AG04450 (cell line): ENCODE results near the gene ECHDC3. TPM values are rescaled to one million over a fixed set of nuclear protein-coding genes. Genes with fewer than 3 reads are reported as not detected.

ENCODE experiments used
- CTCF ChIA-PET: fragments of 300-600, 350-600 bp; formaldehyde crosslinking; extraction: SDS; loops from one replicate; lab custom pipeline; 2022; ENCODE audit warnings: antibody characterized with exemption, inconsistent platforms; lab: Charles Lee
- POLR2A ChIA-PET: fragments of 350-600 bp; formaldehyde crosslinking; extraction: SDS; loops from one replicate; lab custom pipeline; 2021; ENCODE audit warnings: antibody characterized with exemption, inconsistent platforms; lab: Yijun Ruan, JAX
- DNase-seq: peaks from one replicate; pipeline ENCODE4 v3.0.0-alpha.2; 2011; ENCODE audit warnings: low read depth, low spot score
- H3K27ac ChIP-seq: one replicate; pipeline ENCODE4 v1.5.1; 2012; ENCODE audit warnings: low read depth, low read length, control low read depth
- H3K27me3 ChIP-seq: one replicate; pipeline ENCODE4 v1.6.0; 2012; ENCODE audit warnings: low read length; ENCODE audit not compliant: control insufficient read depth, insufficient read depth
- H3K4me3 ChIP-seq: 2 replicates; pipeline ENCODE4 v1.5.1; 2011; ENCODE audit warnings: mild to moderate bottlenecking, low read depth, low read length, control low read depth
- H3K9me3 ChIP-seq: 2 replicates; pipeline ENCODE4 v1.5.1; 2012; ENCODE audit warnings: low read length; ENCODE audit not compliant: control insufficient read depth, insufficient read depth
- polyA plus RNA-seq: library from polyadenylated mRNA; depleted of rRNA; stranded (reverse); fragments of >200 nt; gene quantifications from 2 replicates; pipeline ENCODE4 v1.2.3, GENCODE V29; 2011
- TF ChIP-seq, protein P1 (sequence below): IDR thresholded peaks from 2 replicates; pipeline ENCODE4 v1.5.1; 2011; ENCODE audit warnings: low read depth, low read length, control low read depth, inconsistent platforms

ECHDC3 gene
- polyA plus RNA-seq, 1 experiment, result 1.3 TPM

DNA sequence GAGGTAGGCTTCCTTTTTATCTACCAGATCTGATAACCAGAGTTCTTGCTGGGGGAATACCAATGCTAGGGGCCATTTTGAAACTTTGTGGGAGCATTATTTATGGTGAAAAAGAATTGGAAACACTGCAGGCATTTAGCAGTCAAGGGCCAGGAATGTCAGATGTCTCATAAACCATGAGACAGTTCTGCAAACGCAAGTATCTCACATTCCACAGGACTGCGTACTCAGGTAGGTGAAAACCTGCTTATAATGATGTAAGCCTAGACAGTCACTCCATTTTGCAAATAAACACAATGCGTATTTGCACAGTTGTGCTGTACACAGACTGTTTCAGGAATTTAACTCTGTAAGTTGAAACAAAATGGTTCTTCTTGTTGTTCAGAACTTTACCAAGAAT, 33.9 kb downstream of the ECHDC3 start:
- DNase-seq, result no peak
- TF ChIP-seq, protein P1, sequence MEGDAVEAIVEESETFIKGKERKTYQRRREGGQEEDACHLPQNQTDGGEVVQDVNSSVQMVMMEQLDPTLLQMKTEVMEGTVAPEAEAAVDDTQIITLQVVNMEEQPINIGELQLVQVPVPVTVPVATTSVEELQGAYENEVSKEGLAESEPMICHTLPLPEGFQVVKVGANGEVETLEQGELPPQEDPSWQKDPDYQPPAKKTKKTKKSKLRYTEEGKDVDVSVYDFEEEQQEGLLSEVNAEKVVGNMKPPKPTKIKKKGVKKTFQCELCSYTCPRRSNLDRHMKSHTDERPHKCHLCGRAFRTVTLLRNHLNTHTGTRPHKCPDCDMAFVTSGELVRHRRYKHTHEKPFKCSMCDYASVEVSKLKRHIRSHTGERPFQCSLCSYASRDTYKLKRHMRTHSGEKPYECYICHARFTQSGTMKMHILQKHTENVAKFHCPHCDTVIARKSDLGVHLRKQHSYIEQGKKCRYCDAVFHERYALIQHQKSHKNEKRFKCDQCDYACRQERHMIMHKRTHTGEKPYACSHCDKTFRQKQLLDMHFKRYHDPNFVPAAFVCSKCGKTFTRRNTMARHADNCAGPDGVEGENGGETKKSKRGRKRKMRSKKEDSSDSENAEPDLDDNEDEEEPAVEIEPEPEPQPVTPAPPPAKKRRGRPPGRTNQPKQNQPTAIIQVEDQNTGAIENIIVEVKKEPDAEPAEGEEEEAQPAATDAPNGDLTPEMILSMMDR, result no peak
- no peak overlapping the region for H3K4me3 ChIP-seq

DNA sequence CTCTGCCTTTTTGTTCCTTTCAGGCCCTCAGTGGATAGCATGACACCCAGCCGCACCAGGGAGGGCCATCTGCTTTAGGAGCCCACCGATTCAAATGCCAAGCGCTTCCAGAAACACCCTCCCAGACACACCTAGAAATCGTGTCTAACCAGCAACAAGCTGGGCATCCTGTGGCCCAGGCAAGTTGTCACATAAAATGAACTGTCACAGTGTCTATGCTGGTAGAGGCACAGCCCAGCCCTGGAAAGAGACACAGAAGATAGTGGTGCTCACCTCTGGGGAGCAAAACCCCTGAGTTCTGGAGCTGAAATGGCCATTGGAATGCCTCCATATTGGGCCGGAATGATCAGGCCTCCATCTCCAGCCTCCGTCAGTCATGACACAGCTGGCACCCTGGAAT, 38.9 kb downstream of the ECHDC3 start:
- Histone ChIP-seq H3K27me3 (peaks cover 5% of the 10 kb centered on the region), H3K27ac (no peak overlapping the region), H3K9me3 (no peaks in the 10 kb centered on the region), H3K4me3 (no peak overlapping the region)
- TF ChIP-seq, protein P1, result no peak
- no peak for DNase-seq
- CTCF ChIA-PET, result interaction anchor here (3.4 to 5.1 kb wide), 2 partner anchors 38 to 205 kb away, joined by 33 to 68 read pairs; no protein-coding TSS in a partner anchor
- POLR2A ChIA-PET, result no interaction called here

More for the DNA sequence above, 33.9 kb downstream of the ECHDC3 start:
- ChIA-PET CTCF (no interaction called here), POLR2A (no interaction called here)
- H3K27ac ChIP-seq, result no peak overlapping the region
- peaks cover 16% of the 10 kb centered on the region for H3K27me3 ChIP-seq
- no peaks in the 10 kb centered on the region for H3K9me3 ChIP-seq

DNA sequence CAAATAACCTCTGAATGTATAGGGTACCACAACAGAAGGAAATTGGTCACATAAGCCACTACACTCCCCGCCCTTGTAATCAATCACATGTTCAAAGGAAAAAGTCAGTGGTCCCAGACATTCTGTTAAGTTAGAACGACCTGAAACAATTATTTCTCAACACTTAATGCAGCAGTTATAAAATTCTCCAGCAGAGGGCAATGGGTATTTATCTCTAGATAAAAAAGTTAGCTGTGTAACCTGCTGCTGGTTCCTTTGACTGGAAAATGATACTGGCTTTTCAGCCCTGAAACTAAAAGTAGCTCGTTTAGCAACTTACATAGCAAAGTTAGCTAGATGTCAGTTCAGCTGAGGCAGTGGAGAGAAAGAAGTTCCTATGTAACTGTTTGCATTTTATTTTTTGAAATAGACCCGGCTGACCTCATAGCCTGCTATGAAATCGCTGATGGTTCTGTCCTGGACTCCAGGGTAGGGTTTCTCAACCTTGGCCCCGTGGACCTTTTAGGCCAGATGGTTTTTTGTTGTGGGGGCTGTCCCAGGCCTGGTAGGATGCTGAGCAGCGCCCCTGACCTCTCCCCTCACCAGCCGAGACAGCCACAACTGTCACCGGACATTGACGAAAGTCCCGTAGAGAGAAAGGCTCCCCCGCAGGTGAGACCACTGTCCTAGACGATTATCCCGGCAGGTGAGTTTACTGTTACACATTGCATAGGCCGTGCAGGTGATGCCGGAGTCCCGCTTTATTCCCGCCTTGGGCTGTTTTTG, 40.8 kb downstream of the ECHDC3 start:
- H3K27me3 ChIP-seq, result peaks cover 5% of the 10 kb centered on the region
- H3K27ac ChIP-seq, result no peak overlapping the region
- H3K4me3 ChIP-seq, result no peak overlapping the region
- CTCF ChIA-PET, result interaction anchor here (0.6 to 5.1 kb wide), 35 partner anchors 8 to 358 kb away, joined by 3 to 68 read pairs (median 4); no protein-coding TSS in a partner anchor
- POLR2A ChIA-PET, result no interaction called here
- no peaks in the 10 kb centered on the region for H3K9me3 ChIP-seq
- TF ChIP-seq, protein P1, result peak; percentile 80
- DNase-seq, result peak; percentile 32

DNA sequence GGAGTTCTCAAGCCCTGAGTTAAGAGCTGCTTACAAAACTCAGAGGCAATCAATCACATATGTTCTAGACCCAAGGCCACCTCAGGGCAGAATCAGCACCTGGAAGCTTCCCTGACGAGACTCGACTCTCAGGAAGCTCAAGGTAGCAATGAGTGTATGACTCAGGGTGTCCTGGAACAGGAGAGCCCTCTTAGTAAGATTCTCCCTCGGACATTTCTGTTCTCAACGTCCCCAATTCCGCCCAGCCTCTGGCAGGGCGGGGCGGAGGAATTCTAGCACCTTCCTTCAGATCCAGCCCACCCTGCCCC, 41.3 kb downstream of the ECHDC3 start:
- Histone ChIP-seq H3K4me3 (no peak overlapping the region), H3K27ac (no peak overlapping the region), H3K9me3 (no peaks in the 10 kb centered on the region), H3K27me3 (peaks cover 5% of the 10 kb centered on the region)
- TF ChIP-seq, protein P1, result no peak
- no peak for DNase-seq
- ChIA-PET POLR2A (no interaction called here), CTCF (interaction anchor here (0.6 to 5.1 kb wide), 33 partner anchors 10 to 1655 kb away, joined by 3 to 68 read pairs (median 4); no protein-coding TSS in a partner anchor)

DNA sequence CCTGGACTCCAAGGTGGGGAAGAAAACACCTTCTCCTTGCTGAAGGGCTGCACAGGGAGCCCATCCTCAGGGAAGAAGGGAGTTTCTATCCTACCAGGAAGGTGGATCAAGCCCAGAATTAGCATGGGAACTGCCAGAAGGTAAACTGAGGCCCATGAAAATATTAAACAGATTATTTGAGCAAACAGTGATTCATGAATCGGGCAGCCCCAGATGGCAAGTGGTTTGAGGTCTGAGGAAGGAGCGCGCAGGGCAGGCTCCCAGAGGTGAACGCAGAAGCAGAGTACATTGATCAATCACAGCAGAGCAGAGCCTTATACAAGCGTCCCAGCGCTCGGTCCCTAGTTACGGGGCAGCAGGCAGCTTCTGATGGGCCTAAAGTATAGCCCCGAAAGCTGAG, 45.2 kb downstream of the ECHDC3 start:
- DNase-seq, result no peak
- H3K27me3 ChIP-seq, result no peaks in the 10 kb centered on the region
- no peak overlapping the region for H3K4me3 ChIP-seq
- no peak overlapping the region for H3K27ac ChIP-seq
- no peaks in the 10 kb centered on the region for H3K9me3 ChIP-seq
- CTCF ChIA-PET, result interaction anchor here (0.6 kb wide), 1 partner anchor 32 kb away, joined by 3 read pairs; no protein-coding TSS in a partner anchor
- TF ChIP-seq, protein P1, result no peak
- POLR2A ChIA-PET, result no interaction called here
